GM12875 (cell line): ENCODE results near the gene DOCK11.

Experiments used
- H3K4me3 ChIP-seq: one replicate; pipeline ENCODE4 v1.5.1; 2011; ENCODE audit warnings: low read depth, low read length, control low read depth
- CTCF ChIP-seq: IDR thresholded peaks from 2 replicates; pipeline ENCODE4 v1.5.1; 2011; ENCODE audit warnings: low read depth, mild to moderate bottlenecking, control low read depth, inconsistent platforms, low read length, moderate library complexity, borderline replicate concordance; ENCODE audit not compliant: insufficient read depth

The DOCK11 gene

DNA sequence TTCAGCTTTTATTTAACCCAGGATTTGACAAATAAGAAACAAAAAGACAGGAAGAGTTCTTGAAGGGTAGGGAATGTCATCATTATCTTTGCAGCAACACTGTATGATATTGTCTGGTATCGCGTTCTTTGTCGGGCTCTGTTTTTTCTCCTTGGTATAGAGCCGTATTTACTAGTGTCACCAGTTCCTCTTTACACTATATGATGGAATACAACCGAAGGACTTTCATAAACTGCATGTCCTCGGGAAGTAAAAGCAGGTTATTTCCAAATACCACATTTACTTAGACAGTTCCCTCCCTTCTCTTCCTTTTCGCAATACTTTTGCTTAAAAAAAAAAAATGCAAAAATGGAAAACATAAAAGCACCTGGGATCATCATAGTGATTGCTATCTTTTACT lies 135.2 kb downstream of the DOCK11 start:
- H3K4me3 ChIP-seq, result no peak overlapping the region
- TF ChIP-seq CTCF, result no peak

DNA sequence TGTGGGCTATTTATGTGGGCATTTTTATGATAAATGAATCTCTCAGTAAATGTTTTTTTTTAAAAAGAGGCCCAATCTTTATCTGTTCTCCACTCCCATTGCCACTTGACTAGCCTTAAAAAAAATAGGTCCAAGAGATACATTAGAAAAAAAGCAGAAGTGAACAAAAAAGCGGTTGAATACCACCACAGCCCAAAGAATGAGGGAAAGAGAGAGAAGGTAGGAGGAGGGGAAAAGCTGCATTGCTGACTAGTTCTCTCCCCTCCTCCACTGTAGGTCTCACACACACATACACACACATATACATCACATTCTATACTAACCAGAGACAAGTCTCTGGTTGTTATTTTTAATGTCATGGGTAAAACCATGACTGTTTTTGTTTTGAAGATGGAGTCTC lies 136.0 kb downstream of the DOCK11 start:
- TF ChIP-seq CTCF, result no peak
- no peak overlapping the region for H3K4me3 ChIP-seq

GRCh38 chrX:118632862-118633261 lies 137.2 kb downstream of the DOCK11 start:
- H3K4me3 ChIP-seq, result no peak overlapping the region
- TF ChIP-seq CTCF, result no peak

GRCh38 chrX:118633530-118633929 lies 137.9 kb downstream of the DOCK11 start:
- no peak for TF ChIP-seq CTCF
- no peak overlapping the region for H3K4me3 ChIP-seq

GRCh38 chrX:118634336-118634735 lies 138.7 kb downstream of the DOCK11 start:
- H3K4me3 ChIP-seq, result no peak overlapping the region
- TF ChIP-seq CTCF, result no peak

GRCh38 chrX:118637997-118638396 lies 142.4 kb downstream of the DOCK11 start:
- no peak overlapping the region for H3K4me3 ChIP-seq
- no peak for TF ChIP-seq CTCF

DNA sequence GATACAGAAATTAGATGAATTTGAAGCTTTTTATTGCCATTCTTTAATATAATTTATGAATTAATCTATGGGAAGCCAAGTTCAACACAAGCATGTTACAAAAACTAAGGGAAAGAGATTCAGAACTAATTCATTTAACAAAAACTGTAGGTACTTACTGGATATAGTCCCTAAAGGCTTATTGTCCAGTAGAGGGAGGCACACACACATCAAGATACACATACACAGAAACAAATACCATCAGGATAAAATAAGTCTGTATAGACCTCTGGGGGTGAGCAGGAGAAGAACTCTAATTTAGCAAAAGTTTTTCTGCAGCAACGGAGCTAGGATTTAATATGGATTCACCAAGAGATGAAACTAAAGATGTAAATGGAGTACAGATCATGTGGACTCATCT lies 148.8 kb downstream of the DOCK11 start:
- H3K4me3 ChIP-seq, result no peak overlapping the region
- no peak for TF ChIP-seq CTCF
